K562 (cell line): Measurements from ENCODE around the gene CCDC152. TPM values are rescaled to one million over a fixed set of nuclear protein-coding genes. Genes with fewer than 3 reads are reported as not detected.

Experiments
- ATAC-seq: fragments of 200-7000 bp; cut with Tn5 transposase; 3 replicates; pipeline ENCODE4 v1.9.1; 2020; ENCODE audit warnings: moderate library complexity
- BruUV-seq: library from RNA; stranded (reverse); fragments of 400-500 nt; replicated peaks from 2 replicates; lab custom pipeline; 2021; lab: Mats Ljungman, UMichigan
- CTCF ChIA-PET: fragments of 300-600 bp; formaldehyde crosslinking; extraction: SDS; loops from one replicate; lab custom pipeline; 2021; ENCODE audit warnings: low intra/inter-chr PET ratio; lab: Yijun Ruan, JAX
- POLR2A ChIA-PET: fragments of 300-600, 350-650 bp; sonication (Branson Sonifier 250); formaldehyde crosslinking; extraction: SDS; loops from one replicate; lab custom pipeline; 2021; ENCODE audit warnings: antibody characterized with exemption, inconsistent platforms; lab: Yijun Ruan, JAX
- DNase-seq, 4 experiments: peaks; one replicate each; pipeline versions ENCODE4 v3.0.0 to v3.0.0-alpha.2; 2011 to 2018; ENCODE audit warnings: low spot score in 3 of 4, mixed read lengths in 3 of 4; ENCODE audit errors: extremely low read depth in 1 of 4
- FAIRE-seq: peaks from 2 replicates; lab custom pipeline; 2011; peaks lifted over from hg19 to GRCh38; lab: Jason Lieb, UNC
- H2AFZ ChIP-seq: 2 replicates; pipeline ENCODE4 v1.6.0; 2011; ENCODE audit warnings: low read depth, low read length, control low read depth, inconsistent platforms
- H3K27ac ChIP-seq: fragments of 200-600 bp; 3 replicates; pipeline ENCODE4 v1.8.0; 2011; ENCODE audit warnings: low read depth, mild to moderate bottlenecking, control low read depth, inconsistent platforms, low read length, moderate library complexity, mixed read lengths; ENCODE audit errors: extremely low read depth
- H3K27me3 ChIP-seq, 2 experiments: fragments of 300-600 bp in 1 of 2; 2 replicates in 1 of 2; 3 replicates in 1 of 2; pipeline versions ENCODE4 v1.6.0 to v1.8.0; 2011; ENCODE audit warnings: inconsistent platforms in 2 of 2, low read length in 2 of 2, mild to moderate bottlenecking in 1 of 2, mixed read lengths in 1 of 2, moderate library complexity in 1 of 2; ENCODE audit not compliant: control insufficient read depth in 2 of 2, insufficient read depth in 2 of 2
- H3K36me3 ChIP-seq: fragments of 300-600 bp; 3 replicates; pipeline ENCODE4 v1.8.0; 2011; ENCODE audit warnings: mild to moderate bottlenecking, low read length, inconsistent platforms; ENCODE audit not compliant: control insufficient read depth, insufficient read depth
- H3K4me1 ChIP-seq, 2 experiments: fragments of 200-600 bp in 1 of 2; replicated peaks in 1 of 2; 2 replicates in 1 of 2; 3 replicates in 1 of 2; pipeline versions ENCODE4 v1.5.1 to v1.8.0; 2011; ENCODE audit warnings: inconsistent platforms in 2 of 2, low read length in 2 of 2, mild to moderate bottlenecking in 1 of 2, mixed read lengths in 1 of 2, moderate library complexity in 1 of 2; ENCODE audit not compliant: control insufficient read depth in 2 of 2, insufficient read depth in 2 of 2
- H3K4me2 ChIP-seq: 2 replicates; pipeline ENCODE4 v1.6.1; 2011; ENCODE audit warnings: low read length, control low read depth, inconsistent platforms, mixed read lengths; ENCODE audit not compliant: insufficient read depth
- H3K4me3 ChIP-seq: fragments of 200-600 bp; sonication (generic), shearing (Covaris generic); 2 replicates; pipeline ENCODE4 v1.5.1; 2016; ENCODE audit warnings: control low read depth, inconsistent platforms
- H3K79me2 ChIP-seq: fragments of 200-600 bp; 3 replicates; pipeline ENCODE4 v1.8.0; 2011; ENCODE audit warnings: low read length, inconsistent platforms; ENCODE audit not compliant: control insufficient read depth, insufficient read depth
- H3K9ac ChIP-seq, 2 experiments: 2 replicates each; pipeline versions ENCODE4 v1.6.0 to v1.6.1; 2011; ENCODE audit warnings: low read depth in 2 of 2, low read length in 2 of 2, control low read depth in 1 of 2, inconsistent platforms in 1 of 2, mild to moderate bottlenecking in 1 of 2, mixed read lengths in 1 of 2; ENCODE audit not compliant: insufficient read depth in 1 of 2
- H3K9me1 ChIP-seq: one replicate; pipeline ENCODE4 v1.6.0; 2011; ENCODE audit warnings: inconsistent platforms, mild to moderate bottlenecking, low read length, moderate library complexity; ENCODE audit not compliant: control insufficient read depth, insufficient read depth
- H3K9me3 ChIP-seq: replicated peaks from 2 replicates; pipeline ENCODE4 v1.5.1; 2011; ENCODE audit warnings: low read depth, low read length, inconsistent platforms; ENCODE audit not compliant: control insufficient read depth, insufficient read depth
- H4K20me1 ChIP-seq: replicated peaks from 2 replicates; pipeline ENCODE4 v1.6.1; 2011; ENCODE audit warnings: low read length, inconsistent platforms, mixed read lengths; ENCODE audit not compliant: control insufficient read depth, insufficient read depth
- CBX1 ChIP-seq: sonication (generic); IDR thresholded peaks from 2 replicates; pipeline ENCODE4 v1.6.1; 2016; ENCODE audit warnings: antibody characterized with exemption, low read depth, mild to moderate bottlenecking
- FOXA3 ChIP-seq, 2 experiments: fragments of 450-650 bp in 1 of 2; sonication (generic) in 1 of 2; formaldehyde crosslinking; IDR thresholded peaks in 1 of 2; conservative IDR thresholded peaks in 1 of 2; 2 replicates each; pipeline versions ENCODE4 v1.4.0 to v1.8.0; 2020 to 2022; ENCODE audit warnings: mild to moderate bottlenecking in 2 of 2, missing genetic modification reagents in 1 of 2
- GMEB1 ChIP-seq: fragments of 250-450 bp; sonication (Bioruptor Pico); IDR thresholded peaks from 2 replicates; pipeline ENCODE4 v1.4.0; 2020; ENCODE audit warnings: mild to moderate bottlenecking
- GTF2F1 ChIP-seq: IDR thresholded peaks from 2 replicates; pipeline ENCODE4 v1.6.1; 2011; ENCODE audit warnings: low read depth, low read length, improper control_type of control experiment
- MTA1 ChIP-seq: fragments of 450-650 bp; IDR thresholded peaks from 2 replicates; pipeline ENCODE4 v1.6.1; 2017; ENCODE audit warnings: borderline replicate concordance
- RHOXF2B ChIP-seq: fragments of 250-450 bp; sonication (Bioruptor Pico); conservative IDR thresholded peaks from 2 replicates; pipeline ENCODE4 v1.5.1; 2021
- SP1 ChIP-seq: sonication (generic); formaldehyde crosslinking; IDR thresholded peaks from 2 replicates; pipeline ENCODE4 v1.8.1; 2022; ENCODE audit warnings: mild to moderate bottlenecking, missing genetic modification reagents
- TRIM25 ChIP-seq: fragments of 450-650 bp; IDR thresholded peaks from 2 replicates; pipeline ENCODE4 v1.7.0; 2016; ENCODE audit warnings: borderline replicate concordance
- U2AF2 ChIP-seq: fragments of 200-400 bp; formaldehyde crosslinking; optimal IDR thresholded peaks from 2 replicates; pipeline ENCODE3; 2017; ENCODE audit warnings: low read depth, mild to moderate bottlenecking, low read length
- XRCC4 ChIP-seq: IDR thresholded peaks from one replicate; pipeline ENCODE4 v1.6.1; 2011; ENCODE audit not compliant: insufficient read depth, insufficient read length; ENCODE audit errors: extremely low read depth
- ZNF184 ChIP-seq: sonication (generic); formaldehyde crosslinking; IDR thresholded peaks from 2 replicates; pipeline ENCODE4 v1.5.0; 2020; ENCODE audit warnings: missing genetic modification reagents
- ZNF316 ChIP-seq: fragments of 450-650 bp; IDR thresholded peaks from 2 replicates; pipeline ENCODE4 v1.6.1; 2016
- ZNF583 ChIP-seq: fragments of 250-450 bp; sonication (Bioruptor Pico); IDR thresholded peaks from 2 replicates; pipeline ENCODE4 v1.4.0; 2020
- WGBS: fragments of 100-300 bp; shearing (Covaris generic); methylation state at CpG from one replicate; pipeline ENCODE4 v1.1.6; 2016; ENCODE audit warnings: low coverage, mixed read lengths; ENCODE audit not compliant: insufficient coverage; ENCODE audit errors: missing lambda C conversion rate; 5-methylcytosine and 5-hydroxymethylcytosine counted together
- in situ Hi-C: fragments of 300-500 bp; cut with MboI; formaldehyde crosslinking; loops from 4 replicates; pipeline ENCODE4 v1.15.0; 2018; ENCODE audit warnings: inconsistent platforms, mixed read lengths
- intact Hi-C: fragments of 100-400 bp; cut with micrococcal nuclease; formaldehyde crosslinking; loops from 2 replicates; pipeline ENCODE4 v1.14.2; 2022
- polyA plus RNA-seq, 8 experiments: library from polyadenylated mRNA; depleted of rRNA in 4 of 8; stranded (reverse) in 5 of 8; unstranded in 3 of 8; fragments of >200 nt; fragmentation: Nextera tagmentation in 2 of 8; fragmentation: Illumina TruSeq in 1 of 8; extraction: Ambion mirVana in 2 of 8; extraction: Trizol in 1 of 8; gene quantifications; 2 replicates each; pipeline versions ENCODE4 v1.2.1 to v1.2.3, GENCODE V29; 2011 to 2014; ENCODE audit warnings: inconsistent platforms in 1 of 8, missing spikeins in 1 of 8
- total RNA-seq, 7 experiments: library from RNA; depleted of rRNA in 6 of 7; stranded (reverse); fragments of >200 nt in 6 of 7; fragmentation: Illumina TruSeq in 2 of 7; extraction: Trizol in 2 of 7; gene quantifications; 2 replicates each; pipeline versions ENCODE4 v1.2.1 to v1.2.3, GENCODE V29; 2011 to 2021; ENCODE audit warnings: low replicate concordance in 1 of 7

The CCDC152 gene
- total and polyA plus RNA-seq, 9 of the 15 experiments (the other 6 are each of a cell fraction or from before 2014, with no cell fraction given): 2.5 to 11.6 (median 5.1) TPM

- TF ChIP-seq TRIM25 (no peak), XRCC4 (no peak), SP1 (CRISPR knock-in tag) (no peak), GMEB1 (no peak)
Measured at GRCh38 chr5:42826757-42827515, 70.3 kb downstream of the CCDC152 start (continued).

DNA sequence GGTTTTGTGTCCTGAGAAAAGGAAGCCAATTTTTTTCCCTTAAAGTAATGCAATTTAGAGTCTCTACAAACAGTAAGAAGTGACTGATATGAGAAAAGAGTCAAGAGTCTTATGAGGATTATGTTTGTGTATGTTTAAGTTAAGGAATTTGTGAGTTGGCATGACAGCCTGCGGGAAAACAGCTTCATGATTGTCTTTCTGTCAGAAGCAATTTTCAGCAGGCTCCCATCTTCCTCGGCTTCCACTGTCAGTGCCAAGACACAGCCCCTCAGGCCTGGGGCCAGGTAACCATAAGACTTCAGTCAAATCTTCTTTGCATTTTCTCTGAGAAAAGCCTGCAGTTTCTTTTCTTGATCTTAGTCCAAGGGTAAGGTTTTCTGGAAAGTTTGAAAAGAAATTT lies 72.1 kb downstream of the CCDC152 start:
- no TSS peak for BruUV-seq
- CTCF ChIA-PET: no interaction called here
- Histone ChIP-seq H3K36me3 (no peaks in the 10 kb centered on the region), H3K27ac (no peak overlapping the region), H3K9me1 (no peaks in the 10 kb centered on the region), H3K4me3 (no peak overlapping the region), H3K27me3 (no peaks in the 10 kb centered on the region), H3K4me2 (no peak overlapping the region)
- FAIRE-seq (no peak), ATAC-seq (no peak)
- WGBS: 10% methylated on average over 2 of the region's 2 CpGs
- POLR2A ChIA-PET: no interaction called here
- intact Hi-C loops: no loop called here
- TF ChIP-seq U2AF2 (no peak), ZNF316 (no peak), FOXA3 (CRISPR knock-in tag; conservative IDR thresholded peaks at IDR 0.05 in 1 of 2, IDR thresholded peaks at IDR 0.05 in 1 of 2) (no peak), ZNF583 (CRISPR knock-in tag) (no peak), GTF2F1 (no peak), RHOXF2B (no peak), ZNF184 (CRISPR knock-in tag) (no peak), MTA1 (no peak), CBX1 (no peak)
- TF ChIP-seq, all 486 proteins: peak for 0
- Histone ChIP-seq H3K9me3 (no peaks in the 10 kb centered on the region), H3K4me1 (no peaks in the 10 kb centered on the region; a peak in 2 of 5 replicates), H4K20me1 (no peaks in the 10 kb centered on the region), H2AFZ (no peak overlapping the region), H3K9ac (no peak overlapping the region), H3K79me2 (no peaks in the 10 kb centered on the region)
- in situ Hi-C loops: no loop called here
- no peak for DNase-seq
